HG03064 (cell line): ENCODE data around the gene LONP2.
"Not testable (repeated sequence)": the region's sequence is repeated elsewhere in the genome, so short reads cannot be mapped to it uniquely, and the experiment has no call there.

Experiments used
- ATAC-seq: cut with Tn5 transposase; IDR thresholded peaks from one replicate; pipeline ENCODE4 v1.9.1; 2021; ENCODE audit warnings: low read depth; ENCODE audit not compliant: unreplicated experiment

LONP2 gene

GRCh38 chr16:48330189-48330840 lies 86.2 kb downstream of the LONP2 start:
- no peak for ATAC-seq

GRCh38 chr16:48330841-48331192 lies 86.7 kb downstream of the LONP2 start:
- no peak for ATAC-seq

GRCh38 chr16:48332978-48333377 lies 88.9 kb downstream of the LONP2 start:
- ATAC-seq, result no peak

GRCh38 chr16:48334325-48334724 lies 90.2 kb downstream of the LONP2 start:
- ATAC-seq, result no peak

GRCh38 chr16:48335961-48336360 lies 91.9 kb downstream of the LONP2 start:
- no peak for ATAC-seq

- ATAC-seq, result no peak
These were observed 96.0 kb downstream of the LONP2 start for GRCh38 chr16:48340054-48340453.

GRCh38 chr16:48342591-48342990 lies 98.5 kb downstream of the LONP2 start:
- no peak for ATAC-seq

GRCh38 chr16:48347191-48347865 lies 103.2 kb downstream of the LONP2 start:
- ATAC-seq, result no peak

- no peak for ATAC-seq
These were observed 103.9 kb downstream of the LONP2 start for GRCh38 chr16:48347980-48348379.

GRCh38 chr16:48350736-48351135 lies 106.6 kb downstream of the LONP2 start:
- no peak for ATAC-seq

- no peak for ATAC-seq
These were observed 108.7 kb downstream of the LONP2 start for GRCh38 chr16:48352648-48353390.

GRCh38 chr16:48353565-48354163 lies 109.6 kb downstream of the LONP2 start:
- no peak for ATAC-seq

- not testable (repeated sequence) for ATAC-seq
These were observed 110.3 kb downstream of the LONP2 start for GRCh38 chr16:48354385-48354784.

GRCh38 chr16:48354877-48355855 lies 111.1 kb downstream of the LONP2 start:
- ATAC-seq, result no peak

- ATAC-seq, result no peak
These were observed 112.7 kb downstream of the LONP2 start for GRCh38 chr16:48356633-48357376.

GRCh38 chr16:48358419-48358818 lies 114.3 kb downstream of the LONP2 start:
- no peak for ATAC-seq

GRCh38 chr16:48359983-48360382 lies 115.9 kb downstream of the LONP2 start:
- no peak for ATAC-seq

GRCh38 chr16:48361012-48361411 lies 116.9 kb downstream of the LONP2 start:
- ATAC-seq, result no peak

- ATAC-seq, result no peak
These were observed 117.5 kb downstream of the LONP2 start for GRCh38 chr16:48361540-48362144.
